Activated T-helper 1 cell treated with anti-CD3 and anti-CD28 coated beads, Interleukin-12 subunit alpha, Interleukin-12 subunit beta, Interleukin-2, Interleukin-4 antibody, amounts not matched to agents 30 ng/mL and 10 ng/mL and 1 ng/mL, durations not matched to agents 14 hours and 24 hours and 36 hours (primary cell): ENCODE data around the gene TXNDC5. TPM values are rescaled to one million over a fixed set of nuclear protein-coding genes. Genes with fewer than 3 reads are reported as not detected.

Experiments used
- DNase-seq: peaks from one replicate; pipeline ENCODE4 v3.0.0; 2021; ENCODE audit warnings: low spot score
- H3K27ac Mint-ChIP-seq: one replicate; pipeline ENCODE4 v1.8.0; 2021; ENCODE audit warnings: mild to moderate bottlenecking, mixed read lengths
- H3K27me3 Mint-ChIP-seq: one replicate; pipeline ENCODE4 v1.8.0; 2022; ENCODE audit warnings: mild to moderate bottlenecking, moderate library complexity, mixed read lengths; ENCODE audit not compliant: insufficient read depth
- H3K36me3 Mint-ChIP-seq: one replicate; pipeline ENCODE4 v1.8.0; 2021; ENCODE audit warnings: low read depth, mixed read lengths
- H3K4me1 Mint-ChIP-seq: one replicate; pipeline ENCODE4 v1.8.0; 2021; ENCODE audit warnings: low read depth, mixed read lengths
- H3K4me3 Mint-ChIP-seq: one replicate; pipeline ENCODE4 v1.8.0; 2021; ENCODE audit warnings: mild to moderate bottlenecking, moderate library complexity, mixed read lengths
- H3K9me3 Mint-ChIP-seq: one replicate; pipeline ENCODE4 v1.8.0; 2021; ENCODE audit warnings: mixed read lengths
- intact Hi-C: fragments of 100-400 bp; cut with micrococcal nuclease; formaldehyde crosslinking; loops from one replicate; pipeline ENCODE4 v1.15.1; 2024
- total RNA-seq: library from RNA; stranded (reverse); gene quantifications from 2 replicates; pipeline ENCODE4 v1.2.3, GENCODE V29; 2022

Gene TXNDC5
- total RNA-seq, result 119 and 121 TPM in 2 replicates

DNA sequence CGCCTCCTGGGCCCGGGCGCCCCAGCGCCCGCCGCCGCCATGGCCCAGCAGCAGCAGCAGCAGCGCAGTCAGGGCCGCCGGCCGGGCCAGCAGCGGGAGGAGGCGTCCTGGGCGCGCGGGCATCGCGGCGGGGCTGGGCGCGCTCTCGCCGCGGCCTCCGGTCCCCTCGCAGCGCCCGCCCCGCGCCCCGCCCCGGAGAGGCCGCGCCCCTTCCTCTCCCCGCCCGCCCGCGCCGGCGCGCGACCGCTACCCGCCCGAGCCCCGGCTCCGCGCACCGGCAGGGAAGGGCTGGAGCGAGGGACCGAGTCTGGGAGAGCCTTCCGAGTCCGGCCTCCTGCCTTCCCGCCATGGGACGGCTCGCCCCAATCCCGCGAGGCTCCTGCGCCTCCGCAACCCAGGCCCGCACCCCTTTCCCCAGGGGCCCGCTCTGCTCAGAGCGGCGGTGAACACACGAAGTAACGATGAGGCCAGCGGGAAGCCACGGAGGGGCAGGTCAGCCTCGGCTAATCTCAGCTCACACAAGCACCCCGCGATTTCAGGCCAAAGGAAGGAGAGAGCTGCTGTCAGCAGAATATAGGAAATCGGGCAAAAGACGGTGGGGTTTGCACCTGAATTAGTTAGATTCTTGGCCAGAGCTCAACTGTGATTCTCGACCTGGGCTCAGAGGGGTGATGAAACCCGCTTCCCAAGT is at the start of gene TXNDC5:
TSS of gene TXNDC5 (minus strand) at position 135 of the 691 bp plus-strand sequence. CDS start at position 123, 12 bp downstream.
- intact Hi-C loops, result loop anchor here (1.0 to 5.0 kb wide), 8 partner anchors 97 to 598 kb away; partner anchors contain the start of genes BLOC1S5, EEF1E1, SLC35B3 and SNRNP48
- Mint-ChIP-seq H3K4me3 (peak within 1 kb of the TSS; percentile 87), H3K4me1 (peaks cover 20% of the 10 kb centered on the region), H3K27me3 (no peaks in the 10 kb centered on the region), H3K27ac (peak within 1 kb of the TSS; percentile 64), H3K9me3 (no peaks in the 10 kb centered on the region), H3K36me3 (peaks cover 2% of the 10 kb centered on the region)
- peak; percentile 68 for DNase-seq

DNA sequence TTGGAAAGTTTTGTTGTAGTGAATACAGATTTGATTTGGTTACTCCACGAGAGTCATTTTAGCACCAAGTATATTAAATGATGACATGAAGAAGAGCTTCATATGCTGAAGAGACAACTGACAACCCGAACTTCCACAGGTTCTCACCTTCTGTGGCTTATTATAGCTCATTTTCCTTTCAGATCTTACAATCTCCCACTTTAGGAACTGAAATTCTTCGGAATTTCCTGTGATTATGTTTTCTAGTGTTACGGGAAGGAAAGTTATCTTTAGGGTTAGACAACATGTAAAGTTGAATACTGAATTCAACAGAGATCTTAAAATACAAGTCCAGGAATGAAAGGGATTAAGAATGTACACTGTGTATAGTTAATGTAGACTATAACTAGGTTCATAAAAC is 49.6 kb upstream of the TXNDC5 start:
- peaks cover 3% of the 10 kb centered on the region for H3K9me3 Mint-ChIP-seq
- H3K27ac Mint-ChIP-seq, result no peak overlapping the region
- DNase-seq, result no peak
- peaks cover 3% of the 10 kb centered on the region for H3K27me3 Mint-ChIP-seq
- H3K4me1 Mint-ChIP-seq, result no peaks in the 10 kb centered on the region
- intact Hi-C loops, result no loop called here
- no peaks in the 10 kb centered on the region for H3K36me3 Mint-ChIP-seq
- H3K4me3 Mint-ChIP-seq, result no peak overlapping the region

DNA sequence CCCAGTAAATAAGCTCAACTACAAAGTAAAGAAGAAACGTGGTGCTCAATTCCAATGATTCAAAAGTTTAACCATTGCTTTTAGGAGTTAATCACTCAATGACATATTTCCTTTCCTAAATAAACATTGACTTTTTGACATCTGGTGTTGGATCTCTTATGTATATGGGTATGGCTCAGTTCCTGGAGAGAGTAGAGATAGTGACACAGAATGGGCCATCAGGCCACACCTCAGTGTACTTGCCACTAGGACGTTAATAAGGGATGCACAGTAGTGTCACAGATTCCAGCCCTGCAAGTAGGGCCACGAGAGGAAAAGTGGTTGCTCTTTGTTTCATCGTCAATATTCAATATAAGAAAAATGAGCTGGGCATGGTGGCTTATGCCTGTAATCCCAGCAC is 48.9 kb upstream of the TXNDC5 start:
- Mint-ChIP-seq H3K9me3 (peaks cover 3% of the 10 kb centered on the region), H3K27ac (no peak overlapping the region), H3K27me3 (peaks cover 3% of the 10 kb centered on the region), H3K4me1 (no peaks in the 10 kb centered on the region), H3K36me3 (no peaks in the 10 kb centered on the region), H3K4me3 (no peak overlapping the region)
- intact Hi-C loops, result no loop called here
- no peak for DNase-seq

DNA sequence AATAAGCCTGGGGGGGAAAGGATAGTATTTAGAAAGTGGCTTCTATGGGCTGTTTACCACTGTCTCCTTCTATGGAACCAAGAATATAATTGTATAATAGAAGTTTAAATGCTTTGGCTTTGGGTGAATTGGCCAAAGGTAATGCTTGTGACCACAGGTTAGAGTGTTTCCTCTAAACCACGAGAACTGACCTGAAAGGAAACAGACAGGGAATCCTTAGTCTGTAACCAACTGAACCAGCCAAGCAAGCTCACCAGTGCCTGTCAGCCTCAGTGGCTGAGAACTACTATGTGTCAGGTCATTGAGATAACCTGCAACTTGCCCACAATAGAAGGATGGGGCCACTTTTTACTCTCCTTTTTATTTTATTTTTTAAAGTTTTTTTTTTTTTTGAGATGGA is 47.9 kb upstream of the TXNDC5 start:
- H3K9me3 Mint-ChIP-seq, result no peaks in the 10 kb centered on the region
- no peak overlapping the region for H3K27ac Mint-ChIP-seq
- intact Hi-C loops, result no loop called here

DNA sequence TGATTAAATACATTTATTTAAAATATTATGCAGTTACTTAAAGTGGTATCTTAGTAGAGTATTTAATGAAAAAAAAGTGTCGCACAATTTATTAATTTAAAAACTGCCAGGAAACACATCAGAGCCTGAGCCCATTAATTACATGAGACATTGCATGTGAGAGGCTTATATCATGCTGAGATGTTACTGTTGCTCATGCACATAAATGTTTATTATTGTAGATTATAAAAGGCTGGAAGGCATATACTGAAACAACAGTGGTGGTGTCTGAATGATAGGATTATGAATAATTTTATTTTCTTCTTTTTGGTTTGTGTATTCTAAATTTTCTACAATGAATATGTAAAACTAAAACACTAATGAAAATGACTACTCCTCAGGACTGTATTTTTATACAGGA is 45.7 kb upstream of the TXNDC5 start:
- no peak overlapping the region for H3K27ac Mint-ChIP-seq
- no peaks in the 10 kb centered on the region for H3K9me3 Mint-ChIP-seq
- no peak overlapping the region for H3K4me3 Mint-ChIP-seq
- DNase-seq, result no peak
- no peaks in the 10 kb centered on the region for H3K36me3 Mint-ChIP-seq
- no peaks in the 10 kb centered on the region for H3K27me3 Mint-ChIP-seq
- intact Hi-C loops, result no loop called here
- no peaks in the 10 kb centered on the region for H3K4me1 Mint-ChIP-seq

More for the DNA sequence above, 47.9 kb upstream of the TXNDC5 start:
- DNase-seq, result no peak
- H3K27me3 Mint-ChIP-seq, result no peaks in the 10 kb centered on the region
- no peak overlapping the region for H3K4me3 Mint-ChIP-seq
- H3K36me3 Mint-ChIP-seq, result no peaks in the 10 kb centered on the region
- no peaks in the 10 kb centered on the region for H3K4me1 Mint-ChIP-seq

DNA sequence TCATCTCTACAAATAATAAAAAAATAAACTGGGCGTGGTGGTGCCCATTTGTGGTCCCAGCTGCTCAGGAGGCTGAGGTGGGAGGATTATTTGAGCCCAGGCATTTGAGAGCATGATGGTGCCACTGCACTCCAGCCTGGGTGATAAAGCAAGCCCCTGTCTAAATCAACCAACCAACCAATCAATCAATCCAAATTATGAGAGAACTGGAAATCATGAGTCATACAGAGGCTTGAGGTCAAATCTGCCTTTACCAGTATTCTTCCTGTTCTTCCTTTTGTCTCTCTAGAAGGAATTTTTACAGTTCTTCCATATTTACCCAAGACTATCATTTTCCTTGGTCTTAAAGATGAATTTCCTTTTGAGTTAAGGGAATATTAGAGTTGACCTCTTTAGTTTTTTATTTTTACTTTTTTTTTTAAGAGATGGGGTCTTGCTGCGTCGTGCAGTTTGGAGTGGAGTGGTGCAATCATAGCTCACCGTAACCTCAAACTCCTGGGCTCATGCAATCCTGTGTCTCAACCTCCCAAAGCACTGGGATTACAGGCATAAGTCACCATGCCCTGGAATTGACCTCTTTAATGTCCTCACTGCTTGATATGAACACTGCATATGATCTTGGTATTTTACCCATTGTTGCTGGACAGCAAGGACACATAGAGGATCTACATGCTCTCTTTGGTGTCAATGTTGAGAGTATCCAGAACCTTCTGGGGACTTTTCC is 44.1 kb upstream of the TXNDC5 start:
- Mint-ChIP-seq H3K36me3 (no peaks in the 10 kb centered on the region), H3K9me3 (no peaks in the 10 kb centered on the region), H3K4me1 (no peaks in the 10 kb centered on the region), H3K4me3 (no peak overlapping the region), H3K27ac (no peak overlapping the region), H3K27me3 (no peaks in the 10 kb centered on the region)
- intact Hi-C loops, result no loop called here
- DNase-seq, result no peak

DNA sequence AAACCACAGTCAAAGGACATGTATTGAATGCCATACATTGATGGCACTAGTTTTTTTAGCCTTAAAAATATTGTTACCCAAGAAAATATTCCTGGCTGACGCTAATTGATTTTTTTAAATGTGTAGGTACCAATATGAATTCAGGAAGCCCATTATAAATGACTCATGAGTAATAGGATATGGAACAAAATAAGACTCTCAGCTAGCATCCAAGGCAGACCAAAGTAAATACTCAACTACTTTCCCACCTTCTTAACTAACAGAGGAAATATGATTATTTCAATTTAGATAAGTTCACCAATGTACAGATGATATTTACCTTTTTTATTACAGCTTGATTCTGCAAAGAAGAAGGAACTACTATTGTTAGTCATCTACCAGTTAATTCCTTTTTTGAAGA is 43.2 kb upstream of the TXNDC5 start:
- H3K4me3 Mint-ChIP-seq, result no peak overlapping the region
- H3K36me3 Mint-ChIP-seq, result no peaks in the 10 kb centered on the region
- no peaks in the 10 kb centered on the region for H3K27me3 Mint-ChIP-seq
- H3K27ac Mint-ChIP-seq, result no peak overlapping the region
- peaks cover 5% of the 10 kb centered on the region for H3K9me3 Mint-ChIP-seq
- intact Hi-C loops, result no loop called here
- DNase-seq, result no peak
- no peaks in the 10 kb centered on the region for H3K4me1 Mint-ChIP-seq

DNA sequence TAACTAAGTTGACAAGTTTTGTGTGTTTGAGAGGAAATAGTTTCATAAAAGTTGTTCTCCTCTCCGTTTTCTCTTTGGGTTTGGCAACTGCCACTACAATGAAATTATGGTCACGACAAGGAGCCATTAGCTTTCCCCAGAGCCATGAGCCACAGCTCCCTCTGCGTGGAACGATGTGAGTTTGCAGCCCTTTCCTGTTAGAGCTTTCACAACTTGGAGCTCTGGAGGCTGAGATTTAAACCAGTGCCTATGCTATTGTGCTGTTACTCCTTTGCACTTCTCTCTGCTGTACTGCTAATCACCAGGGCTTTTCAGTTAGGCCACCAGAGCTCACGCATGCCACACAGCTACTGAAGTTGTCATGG is 29.3 kb upstream of the TXNDC5 start:
- intact Hi-C loops, result no loop called here
- no peak overlapping the region for H3K4me3 Mint-ChIP-seq
- DNase-seq, result no peak
- H3K27ac Mint-ChIP-seq, result no peak overlapping the region
- no peaks in the 10 kb centered on the region for H3K36me3 Mint-ChIP-seq
- H3K9me3 Mint-ChIP-seq, result no peaks in the 10 kb centered on the region
- peaks cover 2% of the 10 kb centered on the region for H3K27me3 Mint-ChIP-seq
- no peaks in the 10 kb centered on the region for H3K4me1 Mint-ChIP-seq

DNA sequence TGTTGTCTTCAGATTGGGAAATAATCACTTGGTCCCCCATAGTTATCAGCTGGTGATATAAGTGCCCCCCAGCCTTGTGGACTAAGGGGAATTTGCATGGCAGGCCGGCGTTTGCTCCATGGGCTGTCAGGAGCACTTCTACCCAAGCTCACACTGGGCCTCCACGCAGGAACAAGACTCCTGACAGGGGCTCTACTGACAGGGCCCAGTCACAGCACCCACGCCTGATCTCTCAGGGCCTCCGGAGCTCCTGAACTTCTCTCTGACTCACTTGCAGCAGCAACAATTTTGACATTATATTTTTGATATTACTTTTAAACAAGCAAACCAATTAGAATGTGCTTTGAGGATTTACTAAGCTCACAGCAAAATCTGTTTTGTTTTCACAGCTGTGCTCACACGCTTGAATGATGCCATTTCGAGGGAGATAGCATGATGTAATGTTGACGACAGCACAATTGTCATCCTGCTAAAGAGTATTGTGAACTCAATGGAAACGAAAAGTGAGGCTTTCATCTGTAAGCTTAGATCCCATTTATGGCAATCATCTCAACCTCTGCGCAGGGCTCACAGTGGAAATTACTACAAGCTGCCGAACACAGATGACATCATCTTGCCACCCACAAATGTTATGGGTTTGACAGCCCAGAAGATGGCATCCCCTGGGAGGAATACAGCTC is 28.7 kb upstream of the TXNDC5 start:
- intact Hi-C loops, result no loop called here
- DNase-seq, result no peak
- Mint-ChIP-seq H3K27ac (no peak overlapping the region), H3K27me3 (peaks cover 4% of the 10 kb centered on the region), H3K4me1 (no peaks in the 10 kb centered on the region), H3K9me3 (no peaks in the 10 kb centered on the region), H3K4me3 (no peak overlapping the region), H3K36me3 (no peaks in the 10 kb centered on the region)

DNA sequence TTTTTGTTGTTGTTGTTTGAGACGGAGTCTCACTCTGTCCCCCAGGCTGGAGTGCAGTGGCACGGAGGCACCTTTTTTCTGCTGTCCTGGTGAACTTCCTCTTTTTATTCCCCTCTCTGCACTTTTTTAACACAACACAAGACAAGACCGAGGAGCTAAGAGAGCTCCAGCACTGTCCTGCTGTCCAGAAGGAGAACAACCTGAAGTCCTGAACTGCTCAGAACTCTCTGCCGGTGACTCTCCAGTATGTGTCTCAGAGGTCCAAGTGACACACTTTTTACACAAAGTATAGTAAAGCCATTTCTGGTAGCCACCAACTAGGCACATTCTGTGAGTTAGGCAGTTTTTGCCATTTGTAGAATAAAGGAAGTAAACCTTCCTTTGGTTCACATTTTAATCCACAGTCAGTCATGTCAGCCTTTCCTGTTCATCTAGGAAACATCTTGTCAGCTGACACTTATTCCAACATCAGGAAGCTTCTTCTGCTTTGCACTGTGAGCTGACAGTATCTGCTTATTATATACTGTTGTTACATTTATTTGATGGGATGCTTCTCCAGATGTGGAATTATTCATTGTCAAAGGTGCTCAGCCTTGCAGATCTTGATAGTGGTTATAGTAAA is 28.1 kb upstream of the TXNDC5 start:
- Mint-ChIP-seq H3K27me3 (peaks cover 7% of the 10 kb centered on the region), H3K4me1 (no peaks in the 10 kb centered on the region), H3K27ac (no peak overlapping the region), H3K9me3 (no peaks in the 10 kb centered on the region), H3K36me3 (no peaks in the 10 kb centered on the region), H3K4me3 (no peak overlapping the region)
- intact Hi-C loops, result no loop called here
- DNase-seq, result no peak

DNA sequence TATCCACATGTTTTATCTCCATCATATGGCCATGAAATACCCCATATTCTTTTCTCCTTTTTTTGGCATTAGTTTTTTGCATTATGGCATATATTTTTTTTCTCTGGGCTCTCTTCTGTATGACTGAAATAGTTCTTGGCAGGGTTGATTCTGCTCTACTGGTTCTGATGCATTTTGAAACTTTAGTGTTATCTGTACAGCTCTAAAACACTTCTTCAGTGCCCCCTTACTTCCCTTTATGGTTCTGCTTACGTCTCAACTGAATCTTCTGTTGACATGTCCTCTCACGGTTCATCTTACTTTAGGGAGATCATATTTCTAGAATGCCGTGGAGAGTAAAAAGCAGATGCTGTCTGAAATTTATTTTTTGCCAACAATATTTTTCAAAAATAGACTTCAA is 23.2 kb upstream of the TXNDC5 start:
- Mint-ChIP-seq H3K9me3 (no peaks in the 10 kb centered on the region), H3K27ac (no peak overlapping the region), H3K27me3 (peaks cover 16% of the 10 kb centered on the region), H3K36me3 (no peaks in the 10 kb centered on the region), H3K4me3 (no peak overlapping the region), H3K4me1 (no peaks in the 10 kb centered on the region)
- intact Hi-C loops, result no loop called here
- no peak for DNase-seq

DNA sequence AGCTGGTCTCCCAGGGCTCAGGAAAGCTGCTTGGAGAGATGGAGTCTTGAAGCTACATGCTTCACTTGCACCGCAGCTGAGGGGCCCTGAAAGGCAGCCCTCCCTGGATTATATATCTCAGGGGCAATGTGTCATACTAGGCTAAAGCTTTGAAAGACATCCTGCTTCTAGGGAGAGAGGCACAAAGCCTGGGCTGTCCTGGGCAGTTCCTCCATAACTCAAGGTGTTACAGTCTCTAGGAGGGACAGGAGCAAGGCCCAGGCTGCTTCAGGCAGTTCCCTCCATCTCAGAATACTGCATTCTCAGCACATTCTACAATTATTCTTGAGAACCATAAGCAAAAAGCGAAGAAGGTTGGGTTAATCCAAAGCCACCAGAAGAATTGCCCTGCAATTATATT is 22.0 kb upstream of the TXNDC5 start:
- intact Hi-C loops, result no loop called here
- H3K27ac Mint-ChIP-seq, result no peak overlapping the region
- no peaks in the 10 kb centered on the region for H3K36me3 Mint-ChIP-seq
- no peaks in the 10 kb centered on the region for H3K4me1 Mint-ChIP-seq
- DNase-seq, result no peak
- no peak overlapping the region for H3K4me3 Mint-ChIP-seq
- peaks cover 18% of the 10 kb centered on the region for H3K27me3 Mint-ChIP-seq
- no peaks in the 10 kb centered on the region for H3K9me3 Mint-ChIP-seq

DNA sequence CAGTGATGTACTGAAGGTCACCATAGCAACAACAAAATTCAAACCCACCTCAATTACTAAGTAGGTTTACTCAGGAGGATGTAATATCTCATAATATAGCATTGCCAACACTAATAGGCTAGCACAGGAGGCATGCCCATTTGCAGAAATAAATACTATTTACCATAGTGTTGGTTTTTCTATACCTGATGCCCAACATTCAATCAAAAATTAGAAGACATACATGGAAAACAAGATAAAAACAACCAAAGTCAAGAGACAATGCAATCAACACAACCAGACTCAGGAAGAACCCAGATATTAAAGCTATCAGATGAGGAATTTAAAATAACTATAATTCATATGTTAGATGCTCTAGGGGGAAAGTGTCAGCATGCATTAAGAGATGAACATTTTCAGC is 14.3 kb upstream of the TXNDC5 start:
- intact Hi-C loops, result no loop called here
- Mint-ChIP-seq H3K27ac (no peak overlapping the region), H3K4me3 (no peak overlapping the region)

More for the DNA sequence above, 14.3 kb upstream of the TXNDC5 start:
- peaks cover 8% of the 10 kb centered on the region for H3K27me3 Mint-ChIP-seq
- no peaks in the 10 kb centered on the region for H3K4me1 Mint-ChIP-seq
- H3K36me3 Mint-ChIP-seq, result no peaks in the 10 kb centered on the region
- peaks cover 3% of the 10 kb centered on the region for H3K9me3 Mint-ChIP-seq
- DNase-seq, result no peak
